Islet of Langerhans (tissue), 1 donor: Measurements from ENCODE around the gene SLC26A2.
"Not testable (repeated sequence)": the region's sequence is repeated elsewhere in the genome, so short reads cannot be mapped to it uniquely, and the experiment has no call there.

ENCODE experiments used
- FAIRE-seq: peaks from one replicate; lab custom pipeline; 2011; peaks lifted over from hg19 to GRCh38; lab: Jason Lieb, UNC

Gene SLC26A2

DNA sequence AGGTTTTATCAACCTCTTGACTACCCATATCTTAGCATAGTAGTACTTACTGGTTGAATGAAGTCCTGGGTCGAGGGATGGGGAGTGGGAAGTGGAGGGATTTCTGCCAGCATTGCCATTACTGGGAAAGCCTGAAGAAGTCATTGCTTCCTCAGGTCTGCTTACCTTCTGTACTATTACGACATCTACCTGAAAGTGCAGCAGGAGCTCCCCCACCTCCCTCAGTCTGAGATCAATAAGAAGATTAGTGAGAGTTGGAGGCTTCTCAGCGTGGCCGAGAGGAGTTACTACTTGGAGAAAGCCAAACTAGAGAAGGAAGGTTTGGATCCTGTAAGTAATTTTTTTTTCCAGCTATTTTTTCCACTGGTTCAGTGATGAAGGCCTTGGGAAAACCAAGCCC lies 45.8 kb downstream of the SLC26A2 start:
- no peak for FAIRE-seq

DNA sequence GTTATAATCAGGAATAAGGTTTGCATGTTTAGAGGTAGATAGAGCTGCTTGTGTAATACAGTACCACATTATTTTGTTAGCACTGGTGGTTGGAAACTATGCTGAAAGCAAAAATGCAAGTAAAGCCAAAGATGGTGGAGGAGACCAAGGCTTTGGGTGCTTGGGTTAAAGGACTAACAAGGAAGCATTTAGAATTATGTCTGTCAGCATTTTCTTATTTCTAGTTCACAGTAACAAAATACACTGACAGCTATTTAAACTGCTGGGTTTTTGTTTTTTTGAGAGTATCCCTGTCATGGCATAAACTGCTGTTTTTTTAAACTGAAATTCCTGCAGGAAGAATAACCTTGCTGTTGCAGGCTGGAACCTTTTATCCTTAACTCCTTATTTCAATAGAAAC lies 46.5 kb downstream of the SLC26A2 start:
- no peak for FAIRE-seq

DNA sequence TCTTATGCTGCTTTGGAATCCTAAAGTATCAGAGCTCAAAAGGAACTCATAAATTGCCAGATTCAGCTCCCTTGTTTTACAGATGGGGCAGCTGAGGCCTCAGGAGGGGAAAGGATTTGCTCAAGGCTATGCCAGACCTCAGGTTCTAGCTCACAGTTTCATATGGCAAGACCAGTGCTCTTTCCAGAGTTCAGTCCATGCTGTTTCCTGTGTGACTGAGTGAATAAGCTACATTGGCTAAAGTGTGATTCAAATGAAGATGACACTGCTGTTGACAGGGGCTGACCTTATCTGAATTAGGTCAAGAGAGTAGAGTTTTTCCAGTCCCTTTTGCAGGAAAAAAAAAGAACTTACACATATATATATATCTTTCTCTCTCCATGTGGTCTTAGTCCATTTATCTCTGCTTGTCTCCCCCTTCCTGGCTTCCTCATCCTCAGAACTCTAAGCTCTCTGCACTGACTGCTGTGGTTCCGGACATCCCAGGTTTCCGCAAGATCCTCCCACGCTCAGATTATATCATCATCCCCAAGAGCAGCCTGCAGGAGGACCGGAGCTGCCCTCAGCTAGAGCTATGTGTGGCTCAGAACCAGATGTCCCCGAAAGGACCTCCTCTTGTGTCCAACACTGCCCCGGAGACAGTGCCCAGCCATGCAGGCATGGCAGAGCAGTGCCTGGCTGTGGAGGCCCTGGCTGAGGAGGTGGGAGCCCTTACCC lies 49.3 kb downstream of the SLC26A2 start:
- no peak for FAIRE-seq

DNA sequence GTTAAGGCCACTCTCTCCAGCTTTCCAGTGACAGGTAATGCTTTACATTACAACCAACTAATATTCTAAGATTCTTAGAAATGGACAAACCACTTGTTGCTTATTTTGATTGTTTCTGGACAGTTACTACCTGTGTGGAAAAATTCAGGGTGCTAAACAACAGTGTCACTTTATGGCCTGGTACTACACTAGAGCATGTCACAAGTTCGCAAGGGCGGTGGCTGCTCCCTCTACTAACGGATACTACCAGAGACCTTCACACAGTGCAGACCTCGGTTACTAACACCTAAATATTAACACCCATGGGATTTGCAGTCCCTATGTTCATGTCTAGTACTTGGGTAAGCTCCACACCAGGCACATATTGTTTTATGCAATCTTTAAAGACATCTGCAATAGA lies 53.4 kb downstream of the SLC26A2 start:
- FAIRE-seq = no peak

DNA sequence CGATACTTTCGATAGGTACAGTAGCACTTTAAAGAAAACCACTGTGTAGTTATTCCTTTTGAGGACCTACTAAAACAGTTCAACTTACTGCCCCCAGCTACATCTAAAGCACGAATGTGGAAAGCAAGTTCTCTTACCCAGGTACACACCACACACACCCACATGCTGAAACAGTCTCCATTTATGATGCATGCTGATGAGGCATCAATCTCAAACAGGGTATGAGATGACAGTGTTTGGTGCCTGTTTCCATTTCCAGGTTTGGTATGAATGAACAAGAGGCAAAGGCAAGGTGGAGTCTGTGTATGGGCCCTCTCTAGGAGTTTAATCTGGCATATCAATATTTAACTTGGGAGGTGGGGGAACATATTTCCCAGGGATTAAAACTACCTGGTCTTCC lies 53.9 kb downstream of the SLC26A2 start:
- no peak for FAIRE-seq

DNA sequence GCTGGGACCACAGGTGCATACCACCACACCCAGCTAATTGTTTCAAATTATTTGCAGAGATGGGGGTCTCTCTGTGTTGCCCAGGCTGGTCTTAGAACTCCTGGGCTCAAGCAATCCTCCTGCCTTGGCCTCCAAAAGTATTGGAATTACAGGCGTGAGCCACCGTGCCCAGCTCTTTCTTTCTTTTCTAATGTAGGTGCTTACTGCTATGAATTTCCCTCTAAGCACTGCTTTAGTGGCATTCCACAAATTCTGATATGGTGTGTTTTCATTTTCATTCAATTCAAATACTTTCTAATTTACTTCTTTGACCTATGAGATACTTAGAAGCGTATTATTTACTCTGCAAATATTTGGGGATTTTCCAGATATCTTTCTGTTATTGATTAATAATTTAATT lies 54.9 kb downstream of the SLC26A2 start:
- FAIRE-seq = no peak

DNA sequence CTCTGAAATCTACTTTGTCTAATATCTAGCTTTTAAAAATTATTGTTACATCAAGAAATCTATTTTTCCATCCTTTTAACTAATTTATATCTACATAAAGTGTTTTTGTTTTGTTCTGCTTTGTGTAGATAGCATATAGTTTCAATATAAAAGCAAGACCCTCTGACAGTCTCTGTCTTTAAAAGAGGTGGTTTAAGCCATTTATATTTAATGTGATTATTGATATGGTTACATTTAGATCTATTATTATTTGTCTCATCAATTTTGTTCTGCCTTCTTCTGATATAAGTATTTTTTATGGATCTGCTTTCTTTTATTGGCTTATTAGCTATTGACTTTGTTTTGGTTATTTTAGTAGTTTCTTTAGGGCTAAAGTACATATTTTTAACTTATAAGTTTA lies 56.0 kb downstream of the SLC26A2 start:
- FAIRE-seq = peak; percentile 33

DNA sequence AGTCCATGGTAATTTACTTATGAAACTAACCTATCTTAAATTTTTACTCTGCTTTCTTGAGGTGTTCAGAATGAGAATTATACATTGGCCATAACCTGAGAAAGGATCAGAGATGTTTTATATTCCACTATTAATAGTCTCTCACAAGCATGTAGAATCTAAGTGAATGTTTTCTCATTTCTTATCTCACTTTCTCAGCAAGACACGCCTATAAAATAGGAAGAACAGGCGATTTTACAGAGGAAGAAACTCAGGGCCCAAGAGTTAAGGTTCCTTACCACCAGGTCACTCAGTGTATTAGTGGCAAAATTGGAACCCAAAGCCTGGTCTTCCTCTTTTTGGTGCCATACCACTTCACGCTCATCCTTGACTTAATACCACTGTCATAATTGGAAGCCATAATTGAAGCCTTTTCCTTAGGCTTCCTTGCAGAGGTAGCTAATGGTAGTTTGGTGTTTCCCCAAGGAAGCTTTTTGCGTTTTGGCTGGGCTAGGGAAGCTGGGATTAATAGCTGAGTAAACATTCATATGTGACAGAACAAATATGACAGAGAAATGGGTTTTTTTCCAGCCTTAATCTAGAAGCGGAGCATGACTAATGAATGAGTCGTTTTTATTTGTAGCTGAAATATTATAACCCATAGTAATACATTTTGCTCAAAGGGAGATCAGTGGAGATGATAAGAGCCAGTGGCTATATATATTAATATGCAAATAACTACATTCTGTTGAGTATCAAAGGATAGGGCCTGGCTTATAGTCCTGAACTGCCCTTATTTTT lies 56.9 kb downstream of the SLC26A2 start:
- peak; percentile 97 for FAIRE-seq

DNA sequence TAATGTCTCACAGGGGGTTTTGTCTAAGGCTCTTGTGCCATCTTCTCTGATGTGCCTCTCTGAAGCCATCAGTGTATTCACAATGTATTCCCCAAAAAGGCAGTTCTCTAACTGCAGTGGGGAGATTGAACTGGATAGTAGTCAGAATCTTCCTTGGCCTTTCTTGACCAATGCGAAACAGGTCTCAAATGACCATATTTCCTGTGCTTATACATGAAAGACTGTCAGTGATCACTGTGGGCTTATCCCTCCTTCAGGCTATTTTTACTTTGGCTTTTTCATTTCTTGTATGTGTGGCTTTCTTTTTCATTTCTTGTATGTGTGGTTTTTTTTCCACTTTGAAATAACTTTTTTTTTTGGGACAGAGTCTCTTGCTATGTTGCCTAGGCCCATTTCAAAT lies 59.7 kb downstream of the SLC26A2 start:
- FAIRE-seq = no peak

DNA sequence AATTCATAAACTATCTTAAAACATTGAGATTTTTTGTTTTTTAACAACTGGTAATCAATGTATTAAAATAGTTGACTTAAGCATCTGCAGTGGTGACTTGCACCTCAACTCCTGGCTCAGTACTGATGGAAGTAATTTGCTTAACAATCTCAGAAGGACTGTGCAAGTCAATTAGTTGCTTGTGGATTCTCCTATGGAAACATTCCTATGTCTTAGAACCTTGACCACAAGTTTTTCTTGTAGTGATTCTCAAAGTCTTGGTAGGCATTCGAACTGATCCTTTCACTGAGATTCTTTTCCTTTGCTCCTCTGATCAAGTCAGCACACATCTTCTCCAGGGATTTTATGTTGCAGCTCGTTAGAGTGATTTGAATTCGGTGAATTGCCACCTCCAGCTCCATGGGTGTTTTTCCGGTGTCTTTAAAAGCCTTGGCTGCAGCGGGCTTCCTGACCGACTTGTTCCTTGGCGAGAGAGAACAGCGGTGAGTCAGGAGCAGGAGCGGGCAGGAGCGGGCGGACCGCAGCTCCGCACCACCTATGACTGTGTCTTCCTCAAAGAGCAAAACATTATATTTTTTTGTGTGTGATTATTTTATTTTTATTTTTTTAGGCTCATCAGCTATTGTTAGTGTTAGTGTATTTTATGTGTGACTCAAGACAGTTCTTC lies 61.1 kb downstream of the SLC26A2 start:
- FAIRE-seq = no peak

DNA sequence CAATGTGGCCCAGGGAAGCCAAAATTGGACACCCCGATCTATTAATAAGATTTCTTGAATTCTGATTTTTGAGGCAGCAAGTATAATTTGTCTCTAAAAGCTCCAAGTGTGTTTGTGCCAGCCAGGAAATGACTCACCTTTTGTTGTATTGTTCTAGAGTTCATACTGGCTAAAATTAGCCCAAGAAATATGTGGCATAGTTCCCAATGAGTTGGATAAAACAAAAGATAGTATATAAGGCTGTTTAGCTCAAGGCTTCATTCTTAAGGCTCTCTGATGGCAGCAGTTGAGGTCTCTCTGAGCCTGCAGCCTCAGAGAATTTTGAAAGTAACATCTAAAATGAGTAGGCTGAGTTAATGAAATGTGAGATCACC lies 61.6 kb downstream of the SLC26A2 start:
- no peak for FAIRE-seq

DNA sequence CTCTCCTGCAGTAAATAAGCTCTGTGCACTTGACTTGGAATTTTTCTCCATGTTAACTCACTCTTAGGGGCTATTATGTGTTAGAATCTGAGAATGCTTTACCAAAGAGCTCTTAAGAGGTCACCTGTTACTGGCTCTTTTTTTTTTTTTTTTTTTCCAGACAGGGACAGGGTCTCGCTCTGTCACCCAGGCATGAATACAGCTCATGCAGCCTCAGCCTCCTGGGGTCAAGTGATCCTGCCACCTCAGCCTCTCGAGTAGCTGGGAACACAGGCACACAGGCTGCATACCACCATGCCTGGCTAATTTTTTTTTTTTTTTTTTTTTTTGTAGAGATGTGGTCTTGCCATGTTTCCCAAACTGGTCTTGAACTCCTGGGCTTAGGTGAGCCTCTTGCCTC lies 62.1 kb downstream of the SLC26A2 start:
- no peak for FAIRE-seq

DNA sequence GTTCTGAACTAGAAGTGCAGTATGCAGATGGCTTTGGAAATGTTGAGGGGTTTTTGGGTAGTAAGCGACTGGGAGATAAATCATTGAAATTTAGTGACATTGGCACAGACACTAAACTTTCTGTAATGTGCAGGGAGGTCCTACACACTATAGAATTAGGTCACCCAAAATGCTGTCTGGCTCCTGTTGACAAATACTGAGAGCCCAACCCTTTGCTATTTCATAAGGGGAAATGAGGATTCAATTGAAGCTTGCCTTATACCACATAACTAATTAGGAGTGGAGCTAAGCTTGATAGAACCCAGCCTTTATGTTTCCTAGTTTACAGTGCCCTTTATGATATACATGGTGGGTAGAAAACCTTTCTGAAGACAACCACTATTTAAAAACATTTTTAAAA lies 62.6 kb downstream of the SLC26A2 start:
- FAIRE-seq = no peak

DNA sequence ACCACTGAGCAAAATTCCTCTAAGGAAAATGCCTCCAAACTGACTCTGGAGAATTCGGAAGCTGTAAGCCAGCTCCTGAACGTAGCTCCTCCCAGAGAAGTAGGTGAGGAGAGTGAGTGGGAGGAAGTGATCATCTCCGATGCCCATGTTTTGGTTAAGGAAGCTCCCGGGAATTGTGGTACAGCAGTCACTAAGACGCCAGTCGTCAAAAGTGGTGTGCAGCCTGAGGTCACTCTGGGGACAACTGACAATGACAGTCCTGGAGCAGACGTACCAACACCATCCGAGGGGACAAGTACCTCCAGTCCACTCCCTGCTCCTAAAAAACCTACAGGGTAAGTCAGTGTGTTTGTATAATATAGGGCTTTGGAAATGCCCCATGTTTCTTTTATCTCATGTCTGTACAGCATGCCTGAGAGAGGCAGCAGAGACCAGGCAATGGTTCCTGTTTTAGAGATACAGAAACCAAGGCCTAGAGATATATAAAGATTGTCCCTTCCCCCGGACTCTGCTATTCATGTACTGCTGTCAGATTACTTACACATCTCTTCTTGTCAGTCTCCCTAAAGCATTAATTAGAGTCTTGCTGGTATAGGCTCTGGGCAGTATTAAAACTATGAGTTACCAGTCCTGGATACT lies 63.9 kb downstream of the SLC26A2 start:
- no peak for FAIRE-seq

DNA sequence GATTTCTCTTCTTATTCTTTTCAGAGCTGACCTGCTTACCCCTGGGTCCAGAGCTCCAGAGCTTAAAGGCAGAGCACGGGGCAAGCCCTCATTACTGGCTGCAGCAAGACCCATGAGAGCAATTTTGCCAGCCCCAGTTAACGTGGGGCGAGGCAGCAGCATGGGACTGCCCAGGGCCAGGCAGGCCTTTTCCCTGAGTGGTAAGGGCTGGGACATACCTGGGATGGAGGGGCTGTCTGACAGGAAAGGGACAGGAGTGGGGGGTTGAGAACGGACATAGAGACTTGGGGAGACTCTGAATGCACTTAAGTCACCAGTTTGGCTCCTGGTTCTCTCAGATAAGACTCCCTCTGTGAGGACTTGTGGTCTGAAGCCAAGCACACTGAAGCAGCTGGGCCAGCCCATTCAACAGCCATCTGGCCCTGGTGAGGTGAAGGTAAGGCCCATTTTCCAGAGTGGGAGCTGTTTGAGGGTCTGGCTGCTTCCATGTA lies 66.2 kb downstream of the SLC26A2 start:
- no peak for FAIRE-seq

DNA sequence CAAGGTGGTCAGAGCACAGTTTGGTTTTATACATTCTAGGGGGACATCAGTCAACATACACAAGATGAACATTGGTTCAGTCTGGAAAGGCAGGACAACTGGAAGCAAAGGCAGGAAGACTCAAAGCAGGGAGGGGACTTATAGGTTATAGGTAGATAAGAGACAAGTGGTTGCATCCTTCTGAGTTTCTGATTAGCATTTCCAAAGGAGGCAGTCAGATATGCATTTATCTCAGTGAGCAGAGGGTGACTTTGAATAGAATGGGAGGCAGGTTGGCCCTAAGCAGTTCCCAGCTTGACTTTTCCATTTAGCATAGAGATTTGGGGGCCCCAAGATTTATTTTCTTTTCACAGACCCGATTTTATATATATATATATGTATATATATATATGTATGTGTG lies 67.5 kb downstream of the SLC26A2 start:
- not testable (repeated sequence) for FAIRE-seq

DNA sequence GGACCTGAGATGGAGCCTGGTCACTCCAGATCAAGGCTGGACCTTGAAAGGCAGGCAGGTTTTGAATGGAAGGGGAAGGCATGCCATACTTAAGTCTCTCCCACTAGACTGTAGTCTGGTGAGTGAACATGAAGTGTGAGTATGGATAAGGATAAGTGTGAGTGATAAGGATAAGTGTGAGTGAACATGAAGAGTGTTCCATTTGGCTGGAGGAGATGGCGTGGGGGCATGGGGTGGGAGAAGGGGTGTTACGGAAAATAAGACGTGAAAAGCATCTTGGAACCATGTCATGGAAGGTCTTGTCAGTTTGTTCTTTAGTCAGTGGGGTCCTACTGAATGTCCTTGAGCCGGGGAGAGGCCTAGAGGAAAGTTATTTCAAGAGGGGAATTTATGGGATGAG lies 72.8 kb downstream of the SLC26A2 start:
- no peak for FAIRE-seq

DNA sequence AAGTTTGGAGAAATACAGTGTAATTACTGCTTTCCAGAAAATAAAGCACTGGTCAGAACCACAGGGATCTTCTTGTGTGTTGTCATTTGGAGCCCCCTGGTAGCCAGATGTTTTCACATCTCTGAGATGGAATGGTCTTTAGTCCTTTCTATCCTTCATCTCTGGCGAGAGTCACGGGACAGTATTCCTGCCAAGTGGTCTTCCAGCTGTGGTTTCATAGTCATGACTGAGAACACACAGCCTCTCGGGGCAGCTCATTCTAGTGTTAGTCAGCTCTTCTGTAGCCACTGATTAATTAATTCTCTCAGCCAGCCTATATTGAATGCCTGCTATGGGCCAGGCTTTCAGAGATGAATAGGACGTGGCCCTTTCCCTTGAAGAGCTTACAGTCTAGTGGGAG lies 74.1 kb downstream of the SLC26A2 start:
- FAIRE-seq = no peak

DNA sequence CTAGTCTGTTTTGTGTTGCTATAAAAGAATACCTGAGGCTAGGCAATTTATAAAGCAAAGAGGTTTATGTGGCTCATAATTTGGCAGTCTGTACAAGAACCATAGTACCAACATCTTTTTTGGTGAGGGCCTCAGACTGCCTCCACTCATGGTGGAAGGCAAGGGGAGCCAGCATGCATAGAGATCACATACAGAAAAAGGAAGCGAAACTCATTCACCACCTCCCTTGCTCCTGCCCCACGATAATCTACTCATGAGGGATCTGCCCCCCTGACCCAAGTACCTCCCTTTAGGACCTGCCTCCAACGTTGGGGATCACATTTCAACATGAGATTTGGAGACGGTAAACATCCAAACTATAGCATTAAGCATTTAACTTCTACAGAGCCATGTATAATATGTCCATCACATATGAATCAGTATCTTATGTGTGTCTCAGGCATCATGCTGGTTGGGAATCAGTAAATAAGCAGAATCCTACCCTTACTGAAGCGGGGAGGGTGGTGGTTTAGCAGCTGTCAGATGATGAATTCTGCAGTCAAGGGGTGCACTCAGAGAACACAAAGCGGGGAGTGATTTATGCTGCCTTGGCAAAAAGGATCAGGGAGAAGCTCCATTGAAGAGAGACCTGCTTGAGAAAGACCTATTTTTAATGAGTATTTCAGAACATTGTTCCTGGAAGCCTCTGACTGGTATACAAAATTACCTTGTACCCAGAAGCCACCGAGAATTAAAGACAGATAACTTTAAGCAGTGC lies 74.8 kb downstream of the SLC26A2 start:
- FAIRE-seq = no peak

DNA sequence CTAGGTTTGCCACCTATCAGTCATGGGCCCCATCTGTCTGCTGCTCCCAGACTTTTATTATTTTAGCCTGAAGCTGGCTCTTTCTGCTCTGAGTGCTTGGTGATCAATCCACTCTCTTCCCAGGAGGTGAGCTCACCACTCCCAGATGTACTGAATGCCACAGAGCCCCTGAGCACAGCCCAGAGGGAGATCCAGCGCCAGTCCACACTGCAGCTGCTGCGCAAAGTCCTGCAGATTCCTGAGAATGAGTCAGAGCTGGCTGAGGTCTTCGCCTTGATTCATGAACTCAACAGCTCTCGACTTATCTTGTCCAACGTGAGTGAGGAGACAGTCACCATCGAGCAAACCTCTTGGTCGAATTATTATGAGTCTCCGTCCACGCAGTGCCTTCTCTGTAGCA lies 76.0 kb downstream of the SLC26A2 start:
- FAIRE-seq = no peak
